Thyroid gland (tissue), 4 donors: Measurements from ENCODE around the gene B3GALT2. TPM values are rescaled to one million over a fixed set of nuclear protein-coding genes. Genes with fewer than 3 reads are reported as not detected.

ENCODE experiments used
- DNase-seq, 2 donors: peaks; one replicate each; pipeline ENCODE4 v3.0.0-alpha.2; 2019
- H3K27ac ChIP-seq, 3 donors: fragments of 200-600 bp; sonication (generic); 1 replicate in 2 of 3; 2 replicates in 1 of 3; pipeline ENCODE4 v1.5.1; 2016 to 2019; ENCODE audit warnings: mild to moderate bottlenecking in 1 of 3, moderate library complexity in 1 of 3
- H3K27me3 ChIP-seq: fragments of 200-600 bp; sonication (generic); one replicate; pipeline ENCODE4 v1.5.1; 2019
- H3K36me3 ChIP-seq, 2 donors: fragments of 200-600 bp; sonication (generic); one replicate each; pipeline ENCODE4 v1.5.1; 2016 to 2019
- H3K4me1 ChIP-seq, 2 donors: fragments of 200-600 bp; sonication (generic); one replicate each; pipeline ENCODE4 v1.5.1; 2017 to 2019
- H3K4me3 ChIP-seq, 3 donors: fragments of 200-600 bp; sonication (generic); replicated peaks in 1 of 3; 1 replicate in 2 of 3; 2 replicates in 1 of 3; pipeline ENCODE4 v1.5.1; 2016; ENCODE audit warnings: mild to moderate bottlenecking in 1 of 3
- H3K9me3 ChIP-seq: fragments of 200-600 bp; sonication (generic); one replicate; pipeline ENCODE4 v1.5.1; 2017
- POLR2A ChIP-seq, 2 donors: fragments of 450-650 bp; IDR thresholded peaks; one replicate each; pipeline ENCODE4 v1.6.1; 2017; ENCODE audit warnings: antibody characterized with exemption in 2 of 2, mild to moderate bottlenecking in 2 of 2, moderate library complexity in 1 of 2
- WGBS, 2 donors: methylation state at CpG; one replicate each; pipeline ENCODE4 v1.1.5; 2017; 5-methylcytosine and 5-hydroxymethylcytosine counted together
- intact Hi-C: fragments of 100-400 bp; cut with DNase I; formaldehyde crosslinking; loops from one replicate; pipeline ENCODE4 v1.15.1; 2023
- total RNA-seq, 4 donors: library from RNA; depleted of rRNA; stranded (reverse); fragments of >200 nt; gene quantifications; one replicate each; pipeline ENCODE4 v1.2.3, GENCODE V29; 2016
- TF ChIP-seq, protein P1 (sequence below), 6 experiments: fragments of 200-600 bp in 3 of 6; fragments of 450-650 bp in 3 of 6; sonication (generic) in 3 of 6; IDR thresholded peaks; one replicate each; pipeline ENCODE4 v1.5.1; 2016 to 2019; ENCODE audit warnings: antibody characterized with exemption in 6 of 6, mild to moderate bottlenecking in 2 of 6, inconsistent platforms in 1 of 6, moderate library complexity in 1 of 6

Gene B3GALT2
- total RNA-seq, 4 donors from 2014 or later: 0.67 to 1.7 (median 1.6) TPM

DNA sequence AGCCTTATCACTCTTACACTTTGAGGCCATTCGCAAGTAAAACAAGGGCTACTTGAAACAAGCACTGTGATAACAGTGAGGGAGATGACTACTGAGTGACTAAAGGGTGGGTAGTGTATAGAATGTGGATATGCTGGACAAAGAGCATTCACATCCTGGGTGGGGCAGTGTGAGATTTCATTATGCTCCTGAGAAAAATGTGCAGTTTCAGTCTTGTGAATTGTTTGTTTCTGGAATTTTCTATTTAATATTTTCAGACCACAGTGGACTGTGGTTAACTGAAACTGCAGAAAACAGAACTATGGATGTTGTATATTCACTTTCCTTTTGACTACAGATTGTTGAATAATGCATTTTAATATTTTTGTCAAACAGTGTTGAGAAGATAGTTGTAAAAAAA, 25.1 kb upstream of the B3GALT2 start:
- Histone ChIP-seq H3K4me1 (peaks cover 0 to 6% of the 10 kb centered on the region in 2 donors), H3K4me3 (no peak overlapping the region), H3K36me3 (peaks cover 0 to 4% of the 10 kb centered on the region in 2 donors), H3K27ac (no peak overlapping the region), H3K27me3 (no peaks in the 10 kb centered on the region), H3K9me3 (no peaks in the 10 kb centered on the region)
- WGBS, 2 donors: 47 to 60% methylated on average over 1 of the region's 1 CpG
- DNase-seq: no peak
- no peak for TF ChIP-seq POLR2A (IDR thresholded peaks at IDR 0.05)
- TF ChIP-seq, protein P1, sequence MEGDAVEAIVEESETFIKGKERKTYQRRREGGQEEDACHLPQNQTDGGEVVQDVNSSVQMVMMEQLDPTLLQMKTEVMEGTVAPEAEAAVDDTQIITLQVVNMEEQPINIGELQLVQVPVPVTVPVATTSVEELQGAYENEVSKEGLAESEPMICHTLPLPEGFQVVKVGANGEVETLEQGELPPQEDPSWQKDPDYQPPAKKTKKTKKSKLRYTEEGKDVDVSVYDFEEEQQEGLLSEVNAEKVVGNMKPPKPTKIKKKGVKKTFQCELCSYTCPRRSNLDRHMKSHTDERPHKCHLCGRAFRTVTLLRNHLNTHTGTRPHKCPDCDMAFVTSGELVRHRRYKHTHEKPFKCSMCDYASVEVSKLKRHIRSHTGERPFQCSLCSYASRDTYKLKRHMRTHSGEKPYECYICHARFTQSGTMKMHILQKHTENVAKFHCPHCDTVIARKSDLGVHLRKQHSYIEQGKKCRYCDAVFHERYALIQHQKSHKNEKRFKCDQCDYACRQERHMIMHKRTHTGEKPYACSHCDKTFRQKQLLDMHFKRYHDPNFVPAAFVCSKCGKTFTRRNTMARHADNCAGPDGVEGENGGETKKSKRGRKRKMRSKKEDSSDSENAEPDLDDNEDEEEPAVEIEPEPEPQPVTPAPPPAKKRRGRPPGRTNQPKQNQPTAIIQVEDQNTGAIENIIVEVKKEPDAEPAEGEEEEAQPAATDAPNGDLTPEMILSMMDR (IDR thresholded peaks at IDR 0.05): no peak
- intact Hi-C loops: no loop called here

- 90 to 92% methylated on average over 7 of the region's 7 CpGs for WGBS, 2 donors
- H3K4me3 ChIP-seq: no peak overlapping the region
- H3K4me1 ChIP-seq: peaks cover 0 to 6% of the 10 kb centered on the region in 2 donors
- DNase-seq: no peak
- no peaks in the 10 kb centered on the region for H3K27me3 ChIP-seq
- no peak for TF ChIP-seq POLR2A (IDR thresholded peaks at IDR 0.05)
- TF ChIP-seq, protein P1 (IDR thresholded peaks at IDR 0.05): no peak
- intact Hi-C loops: no loop called here
- no peaks in the 10 kb centered on the region for H3K9me3 ChIP-seq
- peaks cover 0 to 4% of the 10 kb centered on the region in 2 donors for H3K36me3 ChIP-seq
- no peak overlapping the region for H3K27ac ChIP-seq
Measured at GRCh38 chr1:193210996-193211395, 24.6 kb upstream of the B3GALT2 start.

DNA sequence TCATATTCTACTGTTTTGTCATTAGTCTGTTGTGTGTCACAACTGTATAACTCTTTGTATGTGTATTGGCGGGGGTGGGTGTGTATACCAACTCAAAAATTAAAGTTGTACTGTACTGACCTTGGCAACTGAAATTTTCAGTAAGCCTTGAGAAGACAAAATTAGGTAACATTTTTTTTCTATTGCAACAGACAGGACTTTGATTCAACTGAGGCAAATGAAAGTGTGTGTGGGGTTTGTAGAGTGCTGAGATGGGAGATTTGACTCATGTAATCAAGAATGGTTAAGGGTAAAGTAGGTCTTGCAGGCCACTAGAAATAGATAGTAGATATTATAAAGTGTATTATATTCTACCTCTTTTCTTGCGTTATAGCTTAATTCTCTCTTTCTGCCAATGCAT, 14.6 kb upstream of the B3GALT2 start:
- no peaks in the 10 kb centered on the region for H3K36me3 ChIP-seq
- H3K4me1 ChIP-seq: no peaks in the 10 kb centered on the region
- H3K4me3 ChIP-seq: no peak overlapping the region
- intact Hi-C loops: no loop called here
- no peak overlapping the region for H3K27ac ChIP-seq
- H3K27me3 ChIP-seq: no peaks in the 10 kb centered on the region
- 94 to 98% methylated on average over 2 of the region's 2 CpGs for WGBS, 2 donors
- TF ChIP-seq, protein P1 (IDR thresholded peaks at IDR 0.05): no peak
- TF ChIP-seq POLR2A (IDR thresholded peaks at IDR 0.05): no peak
- DNase-seq: no peak
- no peaks in the 10 kb centered on the region for H3K9me3 ChIP-seq

DNA sequence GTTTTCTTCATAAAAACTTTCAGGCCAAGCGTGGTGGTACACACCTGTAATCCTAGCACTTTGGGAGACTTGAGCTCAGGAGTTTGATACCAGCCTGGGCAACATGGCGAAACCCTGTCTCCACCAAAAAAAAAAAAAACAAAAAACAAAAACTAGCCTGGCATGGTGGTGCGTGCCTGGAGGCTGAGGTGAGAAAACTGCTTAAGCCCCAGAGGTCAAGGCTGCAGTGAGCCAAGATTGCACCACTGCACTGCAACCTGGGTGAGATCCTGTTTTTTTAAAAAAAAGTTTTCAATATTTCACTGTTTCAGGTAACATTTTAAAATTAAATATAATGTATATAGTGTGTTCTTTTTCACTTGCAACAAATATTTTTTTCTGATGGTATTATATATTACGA, 13.5 kb upstream of the B3GALT2 start:
- Histone ChIP-seq H3K36me3 (no peaks in the 10 kb centered on the region), H3K9me3 (no peaks in the 10 kb centered on the region), H3K4me1 (no peaks in the 10 kb centered on the region), H3K4me3 (no peak overlapping the region), H3K27me3 (no peaks in the 10 kb centered on the region), H3K27ac (no peak overlapping the region)
- intact Hi-C loops: no loop called here
- DNase-seq: no peak
- TF ChIP-seq, protein P1 (IDR thresholded peaks at IDR 0.05): no peak
- no peak for TF ChIP-seq POLR2A (IDR thresholded peaks at IDR 0.05)
- WGBS, 2 donors: 98% methylated on average over 4 of the region's 4 CpGs

DNA sequence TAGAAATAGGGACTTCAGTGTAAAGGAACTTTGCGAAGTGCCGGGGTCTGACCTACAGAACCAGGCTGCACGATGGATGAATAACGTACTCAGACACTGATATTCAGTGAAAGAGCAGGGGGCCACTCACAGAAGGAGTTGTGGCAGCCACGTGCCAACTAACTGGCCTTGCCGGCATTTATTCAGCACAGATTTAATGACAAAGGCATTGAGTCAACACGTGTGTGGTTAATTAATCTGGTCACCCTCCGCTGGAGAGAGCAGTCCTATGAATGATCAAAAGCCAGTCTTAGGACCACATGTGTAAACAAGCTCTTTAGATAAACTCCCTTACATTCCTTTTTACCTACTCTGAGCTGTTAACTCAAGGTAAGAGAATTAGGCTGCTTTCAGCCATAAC, 6.2 kb upstream of the B3GALT2 start:
- no peak overlapping the region for H3K4me3 ChIP-seq
- TF ChIP-seq, protein P1 (IDR thresholded peaks at IDR 0.05): no peak
- no peak for TF ChIP-seq POLR2A (IDR thresholded peaks at IDR 0.05)
- peaks cover 11 to 32% of the 10 kb centered on the region in 2 donors for H3K4me1 ChIP-seq
- no peaks in the 10 kb centered on the region for H3K36me3 ChIP-seq
- H3K27ac ChIP-seq: no peak overlapping the region
- intact Hi-C loops: no loop called here
- DNase-seq: no peak
- no peaks in the 10 kb centered on the region for H3K27me3 ChIP-seq
- 95 to 98% methylated on average over 8 of the region's 8 CpGs for WGBS, 2 donors
- H3K9me3 ChIP-seq: no peaks in the 10 kb centered on the region
